ENCODE measurements around the gene KRTAP10-6.

DNA sequence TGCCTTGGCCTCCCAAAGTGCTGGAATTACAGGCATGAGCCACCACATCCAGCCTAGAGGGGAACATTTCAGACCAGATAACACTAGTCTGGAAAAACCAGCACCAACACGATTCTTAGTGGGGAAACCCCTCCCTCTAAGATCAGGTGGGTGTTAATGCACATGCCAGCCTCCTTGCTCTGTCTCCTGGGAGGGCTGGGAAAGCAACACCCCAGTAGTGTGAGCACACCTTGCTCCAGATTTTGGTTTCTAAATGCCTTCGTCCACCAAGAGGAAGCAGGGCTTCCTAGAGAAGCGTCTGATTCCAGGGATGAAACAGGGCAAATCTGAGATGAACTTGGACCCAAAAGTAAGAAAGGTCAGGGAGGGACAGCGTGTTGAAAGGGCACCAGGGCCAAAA, 21.0 kb downstream of the KRTAP10-6 start:
- TF ChIP-seq, protein P1, sequence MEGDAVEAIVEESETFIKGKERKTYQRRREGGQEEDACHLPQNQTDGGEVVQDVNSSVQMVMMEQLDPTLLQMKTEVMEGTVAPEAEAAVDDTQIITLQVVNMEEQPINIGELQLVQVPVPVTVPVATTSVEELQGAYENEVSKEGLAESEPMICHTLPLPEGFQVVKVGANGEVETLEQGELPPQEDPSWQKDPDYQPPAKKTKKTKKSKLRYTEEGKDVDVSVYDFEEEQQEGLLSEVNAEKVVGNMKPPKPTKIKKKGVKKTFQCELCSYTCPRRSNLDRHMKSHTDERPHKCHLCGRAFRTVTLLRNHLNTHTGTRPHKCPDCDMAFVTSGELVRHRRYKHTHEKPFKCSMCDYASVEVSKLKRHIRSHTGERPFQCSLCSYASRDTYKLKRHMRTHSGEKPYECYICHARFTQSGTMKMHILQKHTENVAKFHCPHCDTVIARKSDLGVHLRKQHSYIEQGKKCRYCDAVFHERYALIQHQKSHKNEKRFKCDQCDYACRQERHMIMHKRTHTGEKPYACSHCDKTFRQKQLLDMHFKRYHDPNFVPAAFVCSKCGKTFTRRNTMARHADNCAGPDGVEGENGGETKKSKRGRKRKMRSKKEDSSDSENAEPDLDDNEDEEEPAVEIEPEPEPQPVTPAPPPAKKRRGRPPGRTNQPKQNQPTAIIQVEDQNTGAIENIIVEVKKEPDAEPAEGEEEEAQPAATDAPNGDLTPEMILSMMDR (conservative IDR thresholded peaks at IDR 0.05; ENCODE audit: low read depth, low read length): no peak
- no peak for TF ChIP-seq EZH2 (IDR thresholded peaks at IDR 0.05; ENCODE audit: borderline replicate concordance, low read depth, low read length, poor library complexity, severe bottlenecking)
